Activated CD8-positive, alpha-beta T cell treated with anti-CD3 and anti-CD28 coated beads, Interleukin-2, amount 10 ng/mL, durations not matched to agents 7 days and 5 days (primary cell): Measurements from ENCODE around the gene LRCH2. TPM values are rescaled to one million over a fixed set of nuclear protein-coding genes. Genes with fewer than 3 reads are reported as not detected.
"Not testable (repeated sequence)": the region's sequence is repeated elsewhere in the genome, so short reads cannot be mapped to it uniquely, and the experiment has no call there.

ENCODE experiments used
- ATAC-seq: fragments of 150-1000 bp; cut with Tn5 transposase; one replicate; pipeline ENCODE4 v1.10.0; 2021; ENCODE audit warnings: moderate library complexity
- CTCF ChIA-PET: fragments of 350-600 bp; sonication (Branson Sonifier 250); formaldehyde crosslinking; loops from one replicate; lab custom pipeline; 2021; ENCODE audit warnings: antibody characterized with exemption; lab: Charles Lee
- POLR2A ChIA-PET: fragments of 350-600 bp; sonication (Branson Sonifier 250); formaldehyde crosslinking; loops from one replicate; lab custom pipeline; 2021; ENCODE audit warnings: antibody characterized with exemption; lab: Charles Lee
- DNase-seq: peaks from one replicate; pipeline ENCODE4 v3.0.0-alpha.2; 2020
- H3K27ac Mint-ChIP-seq: one replicate; pipeline ENCODE4 v1.8.0; 2021; ENCODE audit warnings: mild to moderate bottlenecking, mixed read lengths
- H3K27me3 Mint-ChIP-seq: one replicate; pipeline ENCODE4 v1.8.0; 2021; ENCODE audit warnings: low read depth, mixed read lengths
- H3K36me3 Mint-ChIP-seq: one replicate; pipeline ENCODE4 v1.8.0; 2021; ENCODE audit warnings: low read depth, mixed read lengths
- H3K4me1 Mint-ChIP-seq: one replicate; pipeline ENCODE4 v1.8.0; 2021; ENCODE audit warnings: low read depth, mixed read lengths
- H3K4me3 Mint-ChIP-seq: one replicate; pipeline ENCODE4 v1.8.0; 2021; ENCODE audit warnings: mild to moderate bottlenecking, mixed read lengths
- H3K9me3 Mint-ChIP-seq: one replicate; pipeline ENCODE4 v1.8.0; 2022; ENCODE audit warnings: mixed read lengths; ENCODE audit not compliant: insufficient read depth
- total RNA-seq, 2 experiments: library from RNA; stranded (reverse); gene quantifications; one replicate each; pipeline ENCODE4 v1.2.3, GENCODE V29; 2021

The LRCH2 gene
- total RNA-seq, 2 experiments from 2014 or later = not detected

GRCh38 chrX:115251458-115252233 lies 17.8 kb upstream of the LRCH2 start:
- Mint-ChIP-seq H3K27ac (no peak overlapping the region), H3K4me1 (no peaks in the 10 kb centered on the region), H3K4me3 (no peak overlapping the region), H3K27me3 (no peaks in the 10 kb centered on the region), H3K9me3 (no peaks in the 10 kb centered on the region), H3K36me3 (no peaks in the 10 kb centered on the region)
- ATAC-seq = no peak
- ChIA-PET CTCF (no interaction called here), POLR2A (no interaction called here)
- DNase-seq = no peak

GRCh38 chrX:115237056-115237455 lies 3.2 kb upstream of the LRCH2 start:
- Mint-ChIP-seq H3K4me3 (no peak overlapping the region), H3K27ac (no peak overlapping the region), H3K4me1 (no peaks in the 10 kb centered on the region), H3K36me3 (no peaks in the 10 kb centered on the region), H3K27me3 (peaks cover 10% of the 10 kb centered on the region), H3K9me3 (no peaks in the 10 kb centered on the region)
- no peak for DNase-seq
- POLR2A ChIA-PET = no interaction called here
- CTCF ChIA-PET = no interaction called here
- ATAC-seq = no peak

- H3K27ac Mint-ChIP-seq = no peak overlapping the region
- no peak for ATAC-seq
These were observed 2.7 kb upstream of the LRCH2 start for GRCh38 chrX:115236560-115236959.

GRCh38 chrX:115234461-115234860 lies 565 bp upstream of the LRCH2 start:
- CTCF ChIA-PET = no interaction called here

More at GRCh38 chrX:115236560-115236959, 2.7 kb upstream of the LRCH2 start:
- DNase-seq = no peak
- H3K4me3 Mint-ChIP-seq = no peak overlapping the region
- H3K27me3 Mint-ChIP-seq = peaks cover 10% of the 10 kb centered on the region
- no peaks in the 10 kb centered on the region for H3K9me3 Mint-ChIP-seq
- ChIA-PET POLR2A (no interaction called here), CTCF (no interaction called here)
- no peaks in the 10 kb centered on the region for H3K4me1 Mint-ChIP-seq
- H3K36me3 Mint-ChIP-seq = no peaks in the 10 kb centered on the region

GRCh38 chrX:115232933-115233496 lies 881 bp downstream of the LRCH2 start:
- Mint-ChIP-seq H3K27me3 (peaks cover 10% of the 10 kb centered on the region), H3K9me3 (no peaks in the 10 kb centered on the region)
- POLR2A ChIA-PET = no interaction called here

More at GRCh38 chrX:115234461-115234860, 565 bp upstream of the LRCH2 start:
- no peak for DNase-seq
- POLR2A ChIA-PET = no interaction called here
- Mint-ChIP-seq H3K27me3 (peaks cover 10% of the 10 kb centered on the region), H3K4me1 (no peaks in the 10 kb centered on the region), H3K36me3 (no peaks in the 10 kb centered on the region), H3K4me3 (no peak overlapping the region), H3K27ac (no peak overlapping the region), H3K9me3 (no peaks in the 10 kb centered on the region)
- no peak for ATAC-seq

GRCh38 chrX:115229337-115230003 lies 4.4 kb downstream of the LRCH2 start:
- Mint-ChIP-seq H3K27me3 (peaks cover 10% of the 10 kb centered on the region), H3K4me3 (no peak overlapping the region), H3K36me3 (no peaks in the 10 kb centered on the region), H3K9me3 (no peaks in the 10 kb centered on the region), H3K27ac (no peak overlapping the region), H3K4me1 (no peaks in the 10 kb centered on the region)
- ChIA-PET POLR2A (no interaction called here), CTCF (no interaction called here)
- ATAC-seq (no peak), DNase-seq (no peak)

More at GRCh38 chrX:115232933-115233496, 881 bp downstream of the LRCH2 start:
- ATAC-seq (no peak), DNase-seq (no peak)
- H3K36me3 Mint-ChIP-seq = no peaks in the 10 kb centered on the region
- H3K27ac Mint-ChIP-seq = no peak overlapping the region
- H3K4me3 Mint-ChIP-seq = no peak overlapping the region
- H3K4me1 Mint-ChIP-seq = no peaks in the 10 kb centered on the region
- CTCF ChIA-PET = no interaction called here

- Mint-ChIP-seq H3K36me3 (no peaks in the 10 kb centered on the region), H3K9me3 (no peaks in the 10 kb centered on the region), H3K4me1 (no peaks in the 10 kb centered on the region), H3K27ac (no peak overlapping the region), H3K4me3 (no peak overlapping the region), H3K27me3 (no peaks in the 10 kb centered on the region)
- ChIA-PET CTCF (no interaction called here), POLR2A (no interaction called here)
- DNase-seq (no peak), ATAC-seq (no peak)
These were observed 7.0 kb downstream of the LRCH2 start for GRCh38 chrX:115226929-115227328.

GRCh38 chrX:115217346-115217745 lies 16.6 kb downstream of the LRCH2 start:
- CTCF ChIA-PET, H3K27me3 Mint-ChIP-seq, H3K27ac Mint-ChIP-seq, ATAC-seq, DNase-seq, POLR2A ChIA-PET, H3K36me3 Mint-ChIP-seq, H3K4me1 Mint-ChIP-seq, H3K9me3 Mint-ChIP-seq, H3K4me3 Mint-ChIP-seq: not testable (repeated sequence)

- ChIA-PET CTCF (no interaction called here), POLR2A (no interaction called here)
- Mint-ChIP-seq H3K4me3 (no peak overlapping the region), H3K27ac (no peak overlapping the region), H3K4me1 (no peaks in the 10 kb centered on the region), H3K9me3 (no peaks in the 10 kb centered on the region), H3K36me3 (no peaks in the 10 kb centered on the region), H3K27me3 (no peaks in the 10 kb centered on the region)
- DNase-seq = no peak
- no peak for ATAC-seq
These were observed 19.3 kb downstream of the LRCH2 start for GRCh38 chrX:115214605-115215004.

GRCh38 chrX:115214151-115214550 lies 19.7 kb downstream of the LRCH2 start:
- no peaks in the 10 kb centered on the region for H3K9me3 Mint-ChIP-seq
- H3K27ac Mint-ChIP-seq = no peak overlapping the region
- POLR2A ChIA-PET = no interaction called here
- no peaks in the 10 kb centered on the region for H3K27me3 Mint-ChIP-seq
- no peaks in the 10 kb centered on the region for H3K36me3 Mint-ChIP-seq
- no peaks in the 10 kb centered on the region for H3K4me1 Mint-ChIP-seq
- no peak for DNase-seq
- no peak for ATAC-seq
- CTCF ChIA-PET = no interaction called here
- H3K4me3 Mint-ChIP-seq = no peak overlapping the region

- H3K36me3 Mint-ChIP-seq, CTCF ChIA-PET, ATAC-seq, H3K9me3 Mint-ChIP-seq, H3K27ac Mint-ChIP-seq, H3K4me3 Mint-ChIP-seq, H3K27me3 Mint-ChIP-seq, H3K4me1 Mint-ChIP-seq, DNase-seq, POLR2A ChIA-PET: not testable (repeated sequence)
These were observed 24.3 kb downstream of the LRCH2 start for GRCh38 chrX:115209547-115209946.

GRCh38 chrX:115204040-115204439 lies 29.9 kb downstream of the LRCH2 start:
- CTCF ChIA-PET = no interaction called here
- Mint-ChIP-seq H3K36me3 (no peaks in the 10 kb centered on the region), H3K27ac (no peak overlapping the region), H3K4me3 (no peak overlapping the region), H3K27me3 (no peaks in the 10 kb centered on the region), H3K9me3 (no peaks in the 10 kb centered on the region), H3K4me1 (no peaks in the 10 kb centered on the region)
- POLR2A ChIA-PET = no interaction called here
- DNase-seq (no peak), ATAC-seq (no peak)
